HG02973 (cell line): ENCODE results near the gene EMILIN1.

Experiments used
- ATAC-seq: cut with Tn5 transposase; IDR thresholded peaks from one replicate; pipeline ENCODE4 v1.9.1; 2021; ENCODE audit warnings: moderate library complexity; ENCODE audit not compliant: unreplicated experiment

Gene EMILIN1

DNA sequence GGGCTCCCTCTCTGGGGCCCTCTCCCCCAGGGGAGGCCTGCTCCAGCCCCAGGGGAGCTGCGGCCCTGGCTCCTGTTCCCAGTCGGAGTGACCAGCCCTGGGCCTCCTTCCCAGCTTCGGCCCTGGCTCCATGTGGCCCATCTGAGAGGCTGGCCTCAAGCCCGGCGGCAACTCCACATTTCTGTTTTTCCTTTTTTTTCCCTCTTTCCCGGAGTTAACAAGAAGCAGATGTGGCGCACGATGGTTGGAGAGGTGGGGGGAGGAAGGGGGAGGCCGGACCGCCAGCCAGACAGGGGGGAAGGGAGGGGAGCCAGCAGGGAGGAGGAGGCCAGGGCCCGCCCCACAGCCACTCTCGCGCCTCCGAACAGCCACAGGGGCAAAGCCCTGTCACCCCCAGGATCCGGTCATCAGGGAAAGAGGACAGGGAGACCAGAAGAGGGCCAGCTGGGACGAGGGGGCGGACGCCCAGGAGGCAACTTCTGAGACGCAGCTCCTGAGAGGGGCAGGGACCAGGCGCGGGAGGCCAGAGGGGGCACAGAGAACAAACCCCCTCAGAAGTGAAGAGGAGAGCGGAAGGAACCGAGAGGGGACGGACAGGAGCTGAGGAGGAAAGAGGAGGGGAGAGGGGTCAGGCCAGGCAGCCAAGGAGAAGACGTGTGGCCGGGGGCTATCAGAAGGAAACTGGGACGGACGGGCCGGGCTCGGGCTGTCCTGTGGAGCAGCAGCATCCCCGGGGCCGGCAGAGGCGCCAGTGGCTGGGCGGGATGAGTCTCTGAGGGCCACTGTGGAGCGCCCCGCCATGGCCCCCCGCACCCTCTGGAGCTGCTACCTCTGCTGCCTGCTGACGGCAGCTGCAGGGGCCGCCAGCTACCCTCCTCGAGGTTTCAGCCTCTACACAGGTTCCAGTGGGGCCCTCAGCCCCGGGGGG, at the start of gene EMILIN1:
EMILIN1 (plus strand) TSS at position 349 of the 928 bp plus-strand sequence; CDS start at position 800, 451 bp downstream.
- ATAC-seq: no peak

DNA sequence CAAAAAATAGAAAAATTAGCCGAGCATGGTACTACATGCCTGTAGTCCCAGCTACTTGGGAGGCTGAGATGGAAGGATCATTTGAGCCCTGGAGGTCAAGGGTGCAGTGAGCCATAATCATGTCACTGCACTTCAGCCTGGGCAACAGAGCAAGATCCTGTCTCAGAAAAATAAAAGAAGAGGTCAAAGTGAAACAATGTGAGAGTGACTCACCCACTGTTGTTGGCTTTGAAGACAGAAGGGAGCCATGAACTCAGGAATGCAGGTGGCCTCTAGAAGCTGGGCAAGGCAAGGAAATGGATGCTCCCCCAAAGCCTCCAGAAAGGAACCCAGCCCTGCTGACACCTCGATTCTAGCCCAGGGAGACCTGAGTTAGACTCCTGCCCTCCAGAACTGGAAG, 49.4 kb upstream of the EMILIN1 start:
- ATAC-seq: no peak

DNA sequence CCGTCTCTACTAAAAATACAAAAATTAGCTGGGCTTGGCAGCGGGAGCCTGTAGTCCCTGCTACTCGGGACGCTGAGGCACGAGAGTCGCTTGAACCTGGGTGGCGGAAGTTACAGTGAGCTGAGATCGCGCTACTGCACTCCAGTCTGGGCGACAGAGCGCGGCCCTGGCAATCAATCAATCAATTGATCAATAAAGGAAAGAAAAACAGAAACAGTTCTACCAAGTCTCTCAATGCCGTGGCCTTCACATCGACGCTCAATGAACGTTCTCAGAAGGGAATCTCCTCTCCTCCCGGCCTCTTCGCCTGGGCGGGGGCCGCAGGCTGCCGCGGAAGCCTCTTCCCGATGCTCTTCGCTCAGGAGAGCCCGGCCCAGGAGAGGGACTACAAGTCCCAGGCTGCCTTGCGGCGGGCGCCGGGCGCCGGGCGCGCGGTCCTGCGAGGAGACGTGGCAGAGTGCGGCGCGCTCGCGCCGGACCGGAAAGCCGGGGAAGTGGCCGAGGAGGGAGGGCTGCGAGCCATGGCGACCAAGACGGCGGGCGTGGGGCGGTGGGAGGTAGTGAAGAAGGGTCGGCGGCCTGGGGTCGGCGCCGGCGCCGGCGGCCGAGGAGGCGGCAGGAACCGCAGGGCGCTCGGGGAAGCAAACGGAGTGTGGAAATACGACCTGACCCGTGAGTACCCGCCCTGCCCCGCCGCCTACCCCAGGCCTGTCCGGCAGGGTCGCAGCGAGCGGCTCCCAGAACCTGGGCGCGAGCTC, 45.7 kb upstream of the EMILIN1 start, which contains the start of gene TMEM214:
TMEM214 (plus strand) TSS at position 471 of the 758 bp plus-strand sequence; CDS start at position 522, 51 bp downstream.
- peak; percentile 91 for ATAC-seq

DNA sequence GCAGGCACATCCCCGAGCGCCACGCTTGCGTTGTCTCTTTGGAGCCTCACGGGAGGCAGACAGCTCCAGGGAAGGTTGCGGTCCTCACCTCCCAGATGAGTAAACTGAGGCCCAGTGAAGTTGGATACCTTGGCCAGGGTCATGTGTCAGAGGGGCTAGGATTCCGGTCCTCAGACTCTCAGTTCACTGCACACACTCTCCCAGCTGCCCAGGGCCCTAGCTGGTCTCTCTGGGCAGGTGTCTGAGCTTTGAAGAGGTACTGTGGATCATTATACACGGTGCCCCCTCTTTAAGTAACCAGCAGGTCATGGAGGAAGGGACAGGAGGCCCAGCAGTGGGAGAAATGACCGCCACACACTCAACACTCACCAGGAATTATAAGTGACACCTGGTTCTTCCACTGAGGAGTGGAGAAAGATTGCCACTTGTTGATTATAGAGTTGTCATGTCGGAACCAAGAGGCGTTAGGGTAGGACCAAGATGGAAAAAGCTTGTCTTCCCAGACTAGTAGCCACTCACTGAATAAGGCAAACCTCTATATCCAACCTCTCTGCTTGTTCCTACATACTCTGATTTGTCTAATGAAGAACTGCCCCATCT, 45.1 kb upstream of the EMILIN1 start:
- ATAC-seq: no peak

DNA sequence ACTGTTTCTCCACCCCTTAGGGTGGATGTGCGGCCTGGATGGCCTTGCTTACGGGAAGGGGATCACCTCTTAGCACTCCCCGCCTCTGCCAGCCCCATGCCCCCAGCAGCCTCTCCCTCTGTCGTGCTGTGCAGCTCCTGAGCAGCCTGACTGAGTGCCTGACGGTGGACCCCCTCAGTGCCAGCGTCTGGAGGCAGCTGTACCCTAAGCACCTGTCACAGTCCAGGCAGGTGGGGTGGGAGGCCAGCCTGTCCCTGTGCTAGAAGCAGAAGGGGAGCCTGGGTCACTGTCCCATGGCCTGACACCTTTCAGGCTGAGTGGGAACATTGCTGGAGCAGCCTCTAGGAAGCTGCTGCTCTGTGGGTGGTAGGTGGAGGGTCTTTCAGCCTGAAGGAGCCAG, 40.4 kb upstream of the EMILIN1 start:
- no peak for ATAC-seq

DNA sequence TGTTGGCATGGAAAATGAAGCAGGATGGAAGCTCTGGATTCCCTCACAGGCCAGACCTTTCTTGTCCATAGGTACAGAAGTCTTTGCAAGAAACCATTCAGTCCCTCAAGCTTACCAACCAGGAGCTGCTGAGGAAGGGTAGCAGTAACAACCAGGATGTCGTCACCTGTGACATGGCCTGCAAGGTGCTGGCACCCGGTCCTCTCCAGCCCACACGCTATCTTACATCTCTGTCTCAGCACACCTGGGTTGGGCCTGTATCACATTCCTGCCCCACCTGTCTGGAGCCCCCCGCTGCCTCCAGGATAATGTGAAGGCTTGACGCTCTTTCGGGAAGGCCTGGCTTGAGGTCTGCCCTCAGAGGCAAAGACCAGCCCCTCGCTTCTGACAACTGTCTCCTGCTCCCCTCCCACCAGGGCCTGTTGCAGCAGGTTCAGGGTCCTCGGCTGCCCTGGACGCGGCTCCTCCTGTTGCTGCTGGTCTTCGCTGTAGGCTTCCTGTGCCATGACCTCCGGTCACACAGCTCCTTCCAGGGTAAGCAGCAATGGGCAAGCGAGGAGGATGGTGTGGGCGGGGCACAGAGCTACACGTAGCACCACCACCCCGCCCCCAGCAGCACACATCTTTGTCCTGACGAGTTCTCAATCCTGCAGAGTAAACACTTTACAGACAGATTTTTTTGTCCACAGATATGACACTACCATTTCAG, 39.6 kb upstream of the EMILIN1 start:
- no peak for ATAC-seq

DNA sequence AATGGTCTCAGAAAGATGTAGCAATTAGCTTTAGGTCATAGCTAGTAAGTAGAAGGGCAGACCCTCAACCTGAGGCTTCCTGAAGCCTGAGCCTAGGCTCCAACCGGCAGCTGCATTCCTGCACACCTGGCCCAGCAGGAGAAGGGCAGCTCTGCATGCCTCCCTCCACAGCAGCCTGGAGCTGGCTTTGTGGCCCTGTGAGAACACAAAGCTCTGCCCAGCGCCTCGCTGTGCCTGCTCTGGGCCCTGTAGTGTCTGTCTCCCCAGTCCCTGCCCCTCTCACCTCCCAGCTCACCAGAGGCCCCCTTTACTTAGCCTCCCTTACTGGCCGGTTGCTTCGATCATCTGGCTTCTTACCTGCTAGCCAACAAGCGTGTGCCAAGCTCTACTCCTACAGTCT, 39.0 kb upstream of the EMILIN1 start:
- ATAC-seq: no peak

DNA sequence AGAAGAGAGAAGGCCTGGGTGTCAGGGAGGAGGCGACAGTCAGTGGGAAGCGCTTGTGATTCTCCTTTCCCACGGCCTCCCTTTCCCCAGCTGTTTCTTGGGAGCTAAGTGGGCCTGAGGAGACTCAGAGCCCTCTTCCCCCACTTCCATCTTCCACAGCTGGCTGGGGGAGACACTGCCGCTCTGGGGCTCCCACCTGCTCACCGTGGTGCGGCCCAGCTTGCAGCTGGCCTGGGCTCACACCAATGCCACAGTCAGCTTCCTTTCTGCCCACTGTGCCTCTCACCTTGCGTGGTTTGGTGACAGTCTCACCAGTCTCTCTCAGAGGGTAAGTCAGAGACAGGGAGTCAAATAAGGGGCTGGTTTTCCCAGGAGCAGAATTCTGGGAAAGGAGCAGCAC, 38.5 kb upstream of the EMILIN1 start:
- ATAC-seq: no peak

DNA sequence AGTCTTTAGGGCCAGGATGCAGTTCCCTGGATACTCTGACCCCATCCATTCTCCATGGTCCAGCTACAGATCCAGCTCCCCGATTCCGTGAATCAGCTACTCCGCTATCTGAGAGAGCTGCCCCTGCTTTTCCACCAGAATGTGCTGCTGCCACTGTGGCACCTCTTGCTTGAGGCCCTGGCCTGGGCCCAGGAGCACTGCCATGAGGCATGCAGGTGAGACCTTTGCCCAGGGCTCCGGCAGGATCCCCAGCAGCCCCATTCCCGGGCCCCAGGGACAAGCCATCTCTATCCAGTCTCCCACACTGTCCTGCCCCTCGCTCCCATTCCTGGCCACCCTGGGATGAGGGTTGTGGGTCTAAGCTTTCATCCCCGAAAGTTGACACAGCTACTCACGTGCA, 38.1 kb upstream of the EMILIN1 start:
- ATAC-seq: no peak

DNA sequence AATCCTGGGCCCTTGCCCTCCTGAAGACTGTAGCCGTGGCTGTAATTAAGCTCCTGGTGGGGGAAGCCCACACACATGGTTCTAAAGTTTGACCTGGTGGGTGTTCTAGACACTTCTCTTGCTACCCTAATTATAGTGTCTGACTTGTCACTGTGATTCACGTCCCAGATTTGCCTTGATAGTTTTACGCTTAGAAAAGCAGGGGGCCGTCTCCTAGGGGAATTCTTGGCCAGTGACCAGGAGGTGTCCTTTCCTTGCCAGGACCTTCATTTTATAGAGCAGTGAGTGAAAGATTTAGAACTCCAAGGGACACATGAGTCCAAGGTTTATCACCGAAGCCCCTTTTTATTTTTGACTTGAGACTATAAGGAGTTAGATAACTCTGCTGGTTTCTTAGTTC, 36.7 kb upstream of the EMILIN1 start:
- ATAC-seq: no peak

DNA sequence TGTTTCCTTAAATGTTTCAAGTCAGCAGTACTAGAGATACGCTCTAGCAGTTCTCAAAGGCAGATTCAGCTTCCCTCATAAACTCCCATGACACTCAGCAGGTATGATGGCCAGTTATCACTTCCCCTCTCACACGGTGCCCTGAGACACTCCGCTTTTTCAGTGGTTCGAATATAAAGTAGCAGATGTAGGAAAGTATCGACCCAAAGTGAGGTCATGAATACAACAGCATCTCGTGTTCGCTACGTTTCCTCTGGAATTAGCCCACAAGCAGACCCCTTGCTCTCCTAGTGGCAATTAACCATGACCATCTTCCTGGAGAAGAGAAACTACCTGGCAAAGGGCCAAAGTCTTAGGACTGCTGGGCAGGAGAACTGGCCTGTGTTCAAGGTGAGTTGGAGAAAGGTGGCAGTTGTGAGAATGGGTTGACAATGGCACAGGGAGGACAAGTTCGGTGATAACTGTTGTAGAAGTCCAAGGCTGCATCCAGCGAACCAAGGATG, 36.2 kb upstream of the EMILIN1 start:
- ATAC-seq: peak; percentile 46

DNA sequence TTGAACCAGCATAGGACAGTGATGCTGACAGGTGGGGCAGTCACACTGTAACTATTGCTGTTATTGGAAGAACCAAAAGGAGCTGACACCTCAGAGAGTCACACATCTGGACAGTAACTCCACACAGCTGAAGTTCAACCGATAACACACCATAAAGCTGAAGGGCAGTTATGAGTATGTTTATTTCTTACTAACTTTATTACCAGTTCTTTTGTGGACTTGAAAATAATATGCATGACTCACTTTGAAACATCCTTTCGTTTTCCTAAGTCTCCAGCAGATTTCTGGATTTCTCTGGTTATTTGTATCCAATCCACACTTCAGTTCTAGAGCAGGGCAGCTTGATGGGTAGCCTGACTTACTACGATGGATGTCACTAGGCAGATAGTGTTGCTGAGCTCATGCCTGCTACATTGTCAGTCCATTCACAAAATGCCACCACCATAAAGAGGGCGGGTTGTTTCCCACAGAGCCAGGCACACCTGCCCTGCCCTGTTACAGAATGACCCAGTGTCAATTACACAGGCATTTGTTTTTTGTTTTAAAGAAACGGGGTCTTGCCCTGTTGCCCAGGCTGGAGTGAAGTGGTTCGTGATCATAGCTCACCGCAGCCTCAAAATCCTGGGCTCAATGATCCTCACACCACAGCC, 35.3 kb upstream of the EMILIN1 start:
- no peak for ATAC-seq

DNA sequence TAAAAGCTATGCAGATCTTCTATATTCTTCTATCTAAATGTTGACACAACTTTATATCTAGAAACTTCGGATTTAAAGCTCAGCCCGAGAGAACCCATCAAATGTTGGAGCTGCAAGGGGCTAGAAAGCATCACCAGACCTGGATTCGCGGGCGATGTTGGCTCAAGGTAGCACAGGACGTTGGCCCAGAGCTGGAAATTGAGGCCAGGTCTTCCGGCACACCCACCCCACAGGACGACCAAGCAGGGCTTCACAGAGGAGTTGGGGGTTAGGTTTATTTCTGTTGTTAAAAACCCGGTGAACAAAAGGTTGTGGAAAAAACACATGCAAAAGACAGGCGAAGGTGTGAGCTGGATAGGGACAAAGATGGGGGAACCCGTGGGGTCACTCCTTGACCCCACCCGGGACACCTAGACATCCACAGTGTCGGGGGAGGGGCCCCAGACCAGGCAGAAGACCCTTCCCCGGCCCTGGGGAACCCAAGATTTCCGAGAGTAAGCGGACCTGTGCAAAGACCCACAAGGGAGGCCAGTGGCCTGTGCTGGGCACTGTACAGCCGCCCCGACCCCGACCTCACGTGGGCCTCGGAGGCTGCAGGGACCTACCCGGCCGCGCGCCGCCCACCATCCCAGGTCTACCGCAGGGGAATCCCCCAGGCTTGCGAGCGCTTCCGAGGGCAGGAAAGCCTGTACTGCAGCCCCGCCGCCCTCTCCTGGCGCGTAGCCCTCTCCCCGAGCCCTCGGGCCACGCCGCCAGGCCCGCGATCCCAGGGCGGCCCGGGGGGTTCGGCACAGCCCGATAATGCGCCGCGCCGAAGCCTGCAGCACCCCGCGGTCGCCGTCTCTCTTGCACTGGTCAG, 28.8 kb upstream of the EMILIN1 start:
- ATAC-seq: peak; percentile 16

DNA sequence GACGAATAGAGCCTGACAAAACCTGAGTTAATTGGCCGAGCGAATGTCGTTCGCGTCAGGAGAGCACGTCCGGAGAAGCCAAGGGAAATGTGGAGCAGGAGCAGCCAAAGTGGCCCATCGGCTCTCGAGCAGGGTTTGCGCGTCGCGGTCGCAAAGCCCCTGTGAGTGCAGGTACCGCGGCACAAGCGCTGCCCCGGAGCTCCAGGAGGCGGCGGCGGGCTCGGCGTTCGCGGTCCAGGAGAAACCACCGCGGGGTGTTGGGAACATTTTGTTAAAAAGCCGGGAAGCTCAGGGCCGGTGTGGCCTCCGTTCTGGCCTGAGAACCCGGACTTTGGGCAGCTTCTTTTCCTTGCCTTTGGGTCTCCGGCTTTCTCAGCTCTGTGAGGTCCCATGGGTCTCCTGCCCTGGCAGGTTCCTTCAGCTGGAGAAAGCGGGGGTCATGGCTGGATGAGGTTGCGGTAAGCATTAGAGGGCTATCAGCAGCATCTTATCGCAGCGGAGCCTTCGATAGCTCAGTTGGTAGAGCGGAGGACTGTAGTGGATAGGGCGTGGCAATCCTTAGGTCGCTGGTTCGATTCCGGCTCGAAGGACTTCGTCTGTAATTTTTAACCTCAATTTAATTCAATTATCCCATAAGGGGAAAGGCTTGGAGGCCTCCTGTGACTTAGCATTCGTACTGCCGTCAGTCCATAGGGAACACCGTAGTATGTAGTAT, 28.0 kb upstream of the EMILIN1 start:
- ATAC-seq: peak; percentile 42

DNA sequence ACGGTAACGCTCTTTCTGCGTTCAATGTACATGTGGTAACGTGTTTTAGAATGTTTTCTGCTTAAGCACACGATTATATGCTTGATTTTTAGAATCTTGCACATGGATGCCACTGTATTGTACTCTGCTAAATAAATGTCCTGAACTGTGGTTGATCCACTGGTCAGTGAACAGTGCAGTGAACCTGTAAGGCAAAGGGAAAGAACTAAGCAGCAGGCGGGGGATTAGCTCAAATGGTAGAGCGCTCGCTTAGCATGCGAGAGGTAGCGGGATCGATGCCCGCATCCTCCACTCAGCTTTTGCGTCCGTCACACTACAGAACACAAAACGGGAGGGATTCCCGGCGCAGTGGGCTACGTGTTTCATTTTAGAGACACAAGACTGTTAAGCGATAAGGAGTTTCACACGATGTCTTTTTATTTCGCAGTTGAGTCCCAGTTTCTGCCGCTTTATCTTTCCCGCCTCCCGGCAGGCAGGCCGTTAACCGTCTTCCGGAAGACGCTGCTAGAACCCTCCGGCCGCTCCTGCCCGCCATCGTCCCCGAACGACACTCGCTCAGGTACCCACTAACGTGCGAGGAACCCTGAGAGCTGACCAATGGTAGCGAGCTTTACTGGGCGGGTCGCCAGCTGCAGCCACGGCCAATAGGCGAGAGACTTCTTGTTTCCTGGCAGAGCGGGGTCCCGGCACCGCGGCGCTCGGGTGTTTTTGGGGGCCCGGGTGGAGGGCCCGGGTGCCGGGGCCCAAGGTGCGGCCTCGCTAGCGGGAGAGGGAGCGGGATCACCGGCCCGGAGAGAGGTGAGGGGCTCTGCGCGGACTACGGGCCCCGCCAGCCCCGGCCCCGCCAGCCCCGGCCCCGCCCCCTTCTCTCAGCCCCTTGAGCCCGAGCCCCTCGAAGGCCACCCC, 27.2 kb upstream of the EMILIN1 start, which contains the start of gene AGBL5:
AGBL5 (plus strand) TSS at position 673 of the 906 bp plus-strand sequence. CDS start 1,291 bp downstream, outside the sequence.
- ATAC-seq: peak; percentile 55

DNA sequence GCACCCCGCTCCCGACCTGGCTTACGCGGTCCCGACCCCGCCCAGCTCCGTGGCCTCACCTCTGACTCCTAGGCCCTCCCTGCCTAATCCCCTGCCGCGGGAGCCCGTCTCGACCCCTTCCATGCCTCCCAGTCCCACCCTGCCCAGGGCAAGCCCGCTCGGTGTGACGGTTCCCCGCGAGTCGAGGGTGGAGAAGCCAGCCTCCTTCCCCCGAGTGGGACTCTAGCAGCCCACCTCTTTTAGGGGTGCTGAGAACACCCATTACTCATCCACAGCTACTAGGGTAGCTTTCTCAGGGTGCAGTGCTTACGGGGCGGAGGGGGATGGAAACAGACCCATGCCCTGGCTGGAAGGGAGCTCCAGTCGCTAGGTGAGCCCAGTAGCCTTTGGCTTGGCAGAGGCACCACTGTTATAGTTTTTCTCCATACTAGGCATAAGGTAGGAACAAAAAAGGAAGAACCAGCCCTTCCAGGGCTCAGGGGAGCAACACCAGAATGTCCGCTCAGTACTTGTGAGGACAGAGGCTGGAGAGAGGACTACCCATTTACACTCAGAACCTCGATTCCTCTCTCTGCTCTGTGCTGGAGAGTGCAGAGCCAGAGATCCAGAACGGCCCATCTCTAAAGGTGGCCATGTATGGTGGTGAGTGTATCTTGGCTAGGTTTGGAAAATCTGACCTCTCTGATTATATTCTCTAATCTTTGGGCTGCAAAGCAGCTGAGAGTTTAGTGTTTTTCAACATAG, 26.3 kb upstream of the EMILIN1 start:
- ATAC-seq: peak; percentile 0

DNA sequence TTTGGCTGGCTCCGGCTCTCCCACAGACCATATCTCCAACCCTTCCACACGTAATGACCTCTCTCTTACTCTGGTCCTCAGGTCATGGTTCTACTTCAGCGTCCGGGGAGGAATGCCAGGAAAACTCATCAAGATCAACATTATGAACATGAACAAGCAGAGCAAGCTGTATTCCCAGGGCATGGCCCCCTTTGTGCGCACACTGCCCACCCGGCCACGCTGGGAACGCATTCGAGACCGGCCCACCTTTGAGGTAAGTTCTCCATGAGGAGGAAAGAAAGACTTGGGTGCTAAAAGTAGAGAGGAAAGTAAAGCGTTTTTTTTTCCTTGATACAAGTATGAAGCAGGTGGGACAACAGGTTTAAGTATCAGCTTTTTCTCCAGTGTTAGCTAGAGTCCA, 25.1 kb upstream of the EMILIN1 start:
- no peak for ATAC-seq
